IPS DF 6.9 (cell line): Measurements from ENCODE around the gene CDC37L1.

Experiments used
- DNase-seq: peaks from one replicate; pipeline ENCODE4 v3.0.0-alpha.2; 2013; ENCODE audit warnings: low read depth, low spot score
- H3K27ac ChIP-seq: one replicate; pipeline ENCODE4 v1.5.1; 2013; ENCODE audit warnings: low read length, control low read depth
- H3K27me3 ChIP-seq: 2 replicates; pipeline ENCODE4 v1.6.1; 2013; ENCODE audit warnings: mild to moderate bottlenecking, low read length; ENCODE audit not compliant: control insufficient read depth, insufficient read depth
- H3K36me3 ChIP-seq: 2 replicates; pipeline ENCODE4 v1.6.1; 2013; ENCODE audit warnings: low read length; ENCODE audit not compliant: control insufficient read depth, insufficient read depth
- H3K4me1 ChIP-seq: 2 replicates; pipeline ENCODE4 v1.6.1; 2013; ENCODE audit warnings: low read length; ENCODE audit not compliant: control insufficient read depth, insufficient read depth
- H3K4me3 ChIP-seq: 2 replicates; pipeline ENCODE4 v1.5.1; 2013; ENCODE audit warnings: mild to moderate bottlenecking, low read length
- H3K9me3 ChIP-seq: 2 replicates; pipeline ENCODE4 v1.6.1; 2013; ENCODE audit warnings: low read length, inconsistent platforms; ENCODE audit not compliant: control insufficient read depth, insufficient read depth
- WGBS: extraction: QIAGEN DNeasy Blood & Tissue Kit; methylation state at CpG from one replicate; pipeline ENCODE4 v1.1.7; 2013; ENCODE audit warnings: mixed read lengths, missing lambda C conversion rate; ENCODE audit not compliant: insufficient read length, insufficient coverage; 5-methylcytosine and 5-hydroxymethylcytosine counted together

The CDC37L1 gene

GRCh38 chr9:4686112-4686511 is 6.7 kb downstream of the CDC37L1 start:
- H3K36me3 ChIP-seq, result peaks cover 7% of the 10 kb centered on the region; the same call in 1 of the 2 replicates
- no CpG with 5 or more reads among the region's 4 CpGs for WGBS

DNA sequence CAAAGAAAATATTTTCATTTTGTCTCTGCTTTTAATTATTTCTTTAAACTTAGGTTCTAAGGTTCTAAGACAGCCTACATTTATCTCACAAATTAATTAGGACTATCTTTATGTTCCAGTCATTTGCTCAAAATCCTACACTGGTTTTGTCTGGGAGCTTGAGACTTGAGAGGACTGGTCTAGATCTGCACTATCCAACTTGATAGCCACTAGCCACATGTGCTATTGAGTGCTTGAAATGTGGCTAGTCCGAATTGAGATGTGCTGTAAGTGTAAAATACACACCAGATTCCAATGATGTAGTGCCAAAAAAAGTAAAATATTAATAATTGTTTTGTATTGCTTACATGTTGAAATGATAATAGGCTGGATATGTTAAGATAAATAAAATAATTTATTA is 7.2 kb downstream of the CDC37L1 start:
- Histone ChIP-seq H3K4me1 (no peaks in the 10 kb centered on the region), H3K4me3 (no peak overlapping the region), H3K27me3 (no peaks in the 10 kb centered on the region), H3K27ac (no peak overlapping the region), H3K9me3 (no peaks in the 10 kb centered on the region), H3K36me3 (peaks cover 7% of the 10 kb centered on the region; the same call in 1 of the 2 replicates)
- no CpG with 5 or more reads among the region's 1 CpG for WGBS
- DNase-seq, result no peak

More at GRCh38 chr9:4686112-4686511, 6.7 kb downstream of the CDC37L1 start:
- DNase-seq, result no peak
- H3K4me1 ChIP-seq, result no peaks in the 10 kb centered on the region
- no peaks in the 10 kb centered on the region for H3K27me3 ChIP-seq
- H3K9me3 ChIP-seq, result no peaks in the 10 kb centered on the region
- H3K27ac ChIP-seq, result no peak overlapping the region
- H3K4me3 ChIP-seq, result no peak overlapping the region

DNA sequence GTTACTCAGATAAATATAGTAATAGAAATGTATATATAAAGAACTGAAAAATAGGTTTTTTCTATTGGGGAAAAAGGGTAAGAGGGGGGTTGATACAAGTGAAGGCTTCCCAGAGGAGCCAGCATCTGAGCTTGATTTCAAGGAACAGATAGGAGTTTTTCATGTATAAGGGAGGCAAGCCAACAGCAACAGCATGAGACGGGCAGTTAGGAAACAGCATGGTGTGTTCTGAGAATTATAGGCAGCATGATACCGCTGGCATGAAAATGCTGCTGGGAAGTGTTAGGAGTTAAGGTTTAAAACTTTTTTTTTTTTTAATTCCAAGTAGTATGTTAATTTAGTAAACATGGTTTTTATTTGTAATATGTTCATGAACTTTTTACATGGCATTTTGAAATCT is 9.7 kb downstream of the CDC37L1 start:
- H3K27ac ChIP-seq, result no peak overlapping the region
- WGBS, result no CpG with 5 or more reads among the region's 2 CpGs
- H3K36me3 ChIP-seq, result peaks cover 7% of the 10 kb centered on the region; the same call in 1 of the 2 replicates
- no peaks in the 10 kb centered on the region for H3K4me1 ChIP-seq
- DNase-seq, result no peak
- H3K27me3 ChIP-seq, result no peaks in the 10 kb centered on the region
- H3K9me3 ChIP-seq, result no peaks in the 10 kb centered on the region
- H3K4me3 ChIP-seq, result no peak overlapping the region

- Histone ChIP-seq H3K4me3 (no peak overlapping the region), H3K9me3 (no peaks in the 10 kb centered on the region), H3K27me3 (no peaks in the 10 kb centered on the region), H3K36me3 (peaks cover 6% of the 10 kb centered on the region; the same call in 1 of the 2 replicates), H3K27ac (no peak overlapping the region), H3K4me1 (no peaks in the 10 kb centered on the region)
- WGBS, result no CpG with 5 or more reads among the region's 1 CpG
- no peak for DNase-seq
Observed at GRCh38 chr9:4689687-4690104, 10.3 kb downstream of the CDC37L1 start.

DNA sequence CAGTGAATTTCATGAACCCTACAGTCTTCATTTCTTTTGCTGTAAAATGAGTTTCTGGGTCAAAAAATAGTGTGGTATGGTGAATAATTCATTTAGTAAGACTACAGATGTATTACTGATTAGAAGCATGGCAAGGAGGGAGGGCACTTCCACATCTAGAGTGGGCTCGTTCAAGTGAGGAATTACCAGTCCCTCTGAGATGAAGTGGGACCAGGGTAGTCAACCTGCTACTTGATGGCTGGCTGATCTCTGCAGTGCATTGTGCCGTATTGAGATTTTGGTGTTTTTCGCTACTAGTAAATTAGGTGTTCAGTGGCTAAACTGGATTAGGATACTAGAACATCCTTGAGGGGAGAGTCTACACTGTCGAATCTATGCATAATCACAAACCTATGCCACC is 10.8 kb downstream of the CDC37L1 start:
- Histone ChIP-seq H3K4me3 (no peak overlapping the region), H3K27ac (no peak overlapping the region), H3K27me3 (no peaks in the 10 kb centered on the region), H3K4me1 (no peaks in the 10 kb centered on the region), H3K36me3 (peaks cover 5% of the 10 kb centered on the region; the same call in 1 of the 2 replicates), H3K9me3 (no peaks in the 10 kb centered on the region)
- WGBS, result no CpG with 5 or more reads among the region's 4 CpGs
- no peak for DNase-seq

- Histone ChIP-seq H3K4me1 (no peaks in the 10 kb centered on the region), H3K36me3 (no peaks in the 10 kb centered on the region; the same call in 1 of the 2 replicates), H3K27ac (no peak overlapping the region), H3K27me3 (no peaks in the 10 kb centered on the region), H3K4me3 (no peak overlapping the region), H3K9me3 (no peaks in the 10 kb centered on the region)
- no CpG with 5 or more reads among the region's 3 CpGs for WGBS
- DNase-seq, result no peak
Observed at GRCh38 chr9:4691795-4692194, 12.4 kb downstream of the CDC37L1 start.

DNA sequence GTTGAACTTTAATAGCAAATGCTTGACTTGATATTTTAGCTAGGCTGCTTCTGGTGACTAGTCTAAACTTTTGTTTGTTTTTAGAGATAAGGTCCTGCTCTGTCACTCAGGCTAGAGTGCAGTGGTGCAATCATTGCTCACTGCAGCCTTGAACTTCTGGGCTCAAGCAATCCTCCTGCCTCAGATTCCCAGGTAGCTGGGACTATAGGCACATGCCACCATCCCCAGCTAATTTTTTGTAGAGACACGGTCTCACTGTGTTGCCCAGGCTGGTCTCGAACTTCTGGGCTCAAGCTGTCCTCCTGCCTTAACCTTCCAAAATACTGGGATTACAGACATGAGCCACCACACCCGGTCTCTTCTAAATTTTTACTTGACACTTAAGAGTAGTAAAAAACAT is 20.7 kb downstream of the CDC37L1 start:
- Histone ChIP-seq H3K27ac (no peak overlapping the region), H3K4me3 (no peak overlapping the region), H3K4me1 (no peaks in the 10 kb centered on the region), H3K9me3 (no peaks in the 10 kb centered on the region), H3K36me3 (no peaks in the 10 kb centered on the region), H3K27me3 (no peaks in the 10 kb centered on the region)
- no CpG with 5 or more reads among the region's 3 CpGs for WGBS
- DNase-seq, result no peak

DNA sequence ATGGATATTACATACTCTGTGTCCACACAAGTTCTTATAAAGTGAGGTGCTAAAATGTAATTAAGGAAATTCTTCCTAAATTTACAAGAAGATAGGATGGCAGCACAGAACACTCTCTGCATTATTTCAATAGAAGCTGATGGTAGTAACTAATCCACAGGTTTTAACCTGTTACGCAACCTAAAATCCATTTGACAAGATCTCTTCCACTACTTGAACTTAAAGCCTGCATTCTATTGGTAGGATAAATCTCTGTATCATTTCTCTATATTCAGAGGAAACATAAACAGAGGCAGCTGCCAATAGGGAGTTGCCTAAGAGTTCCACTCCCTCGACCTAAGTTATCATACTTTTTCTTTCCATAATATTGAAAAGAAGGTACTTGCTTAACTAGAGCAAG is 21.6 kb downstream of the CDC37L1 start:
- no peak for DNase-seq
- H3K4me3 ChIP-seq, result no peak overlapping the region
- H3K27me3 ChIP-seq, result no peaks in the 10 kb centered on the region
- no CpG with 5 or more reads among the region's 2 CpGs for WGBS
- no peaks in the 10 kb centered on the region for H3K36me3 ChIP-seq
- no peaks in the 10 kb centered on the region for H3K9me3 ChIP-seq
- H3K27ac ChIP-seq, result no peak overlapping the region
- H3K4me1 ChIP-seq, result no peaks in the 10 kb centered on the region

- Histone ChIP-seq H3K27me3 (no peaks in the 10 kb centered on the region), H3K27ac (no peak overlapping the region), H3K36me3 (no peaks in the 10 kb centered on the region), H3K4me1 (no peaks in the 10 kb centered on the region), H3K9me3 (no peaks in the 10 kb centered on the region), H3K4me3 (no peak overlapping the region)
- no peak for DNase-seq
- no CpG with 5 or more reads among the region's 1 CpG for WGBS
Observed at GRCh38 chr9:4701526-4701925, 22.2 kb downstream of the CDC37L1 start.

GRCh38 chr9:4704129-4704528 is 24.8 kb downstream of the CDC37L1 start:
- Histone ChIP-seq H3K9me3 (no peaks in the 10 kb centered on the region), H3K27ac (no peak overlapping the region), H3K4me1 (no peaks in the 10 kb centered on the region), H3K27me3 (no peaks in the 10 kb centered on the region), H3K4me3 (no peak overlapping the region), H3K36me3 (no peaks in the 10 kb centered on the region)
- no peak for DNase-seq
- no CpG with 5 or more reads among the region's 2 CpGs for WGBS

DNA sequence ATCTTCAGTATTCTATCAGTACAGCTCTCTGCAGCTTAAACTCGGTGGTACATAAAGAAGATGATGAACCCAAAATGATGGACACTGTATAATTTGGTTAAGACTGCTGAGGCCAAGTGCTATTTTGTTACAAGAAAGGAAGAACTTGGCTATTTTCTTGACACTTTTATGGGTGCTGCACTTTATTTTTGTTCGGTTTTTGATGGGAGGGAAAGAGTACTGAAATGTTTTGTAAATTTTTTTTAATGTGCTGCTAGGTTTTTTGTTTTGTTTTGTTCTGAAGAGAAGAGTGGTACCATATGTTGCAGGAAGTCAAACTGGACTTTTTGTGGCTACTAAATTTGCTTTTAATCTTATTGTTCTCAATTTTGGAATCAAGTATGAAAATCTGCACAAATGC is 26.7 kb downstream of the CDC37L1 start:
- 100% methylated on average over 1 of the region's 2 CpGs for WGBS

More for the DNA sequence above, 26.7 kb downstream of the CDC37L1 start:
- H3K9me3 ChIP-seq, result no peaks in the 10 kb centered on the region
- H3K4me3 ChIP-seq, result no peak overlapping the region
- no peaks in the 10 kb centered on the region for H3K27me3 ChIP-seq
- H3K27ac ChIP-seq, result no peak overlapping the region
- H3K4me1 ChIP-seq, result no peaks in the 10 kb centered on the region
- no peaks in the 10 kb centered on the region for H3K36me3 ChIP-seq
- DNase-seq, result no peak
